HG03571 (cell line): Measurements from ENCODE around the gene ZNF746.
"Not testable (repeated sequence)": the region's sequence is repeated elsewhere in the genome, so short reads cannot be mapped to it uniquely, and the experiment has no call there.

Experiments
- ATAC-seq: cut with Tn5 transposase; IDR thresholded peaks from one replicate; pipeline ENCODE4 v1.9.1; 2021; ENCODE audit not compliant: unreplicated experiment

Gene ZNF746

DNA sequence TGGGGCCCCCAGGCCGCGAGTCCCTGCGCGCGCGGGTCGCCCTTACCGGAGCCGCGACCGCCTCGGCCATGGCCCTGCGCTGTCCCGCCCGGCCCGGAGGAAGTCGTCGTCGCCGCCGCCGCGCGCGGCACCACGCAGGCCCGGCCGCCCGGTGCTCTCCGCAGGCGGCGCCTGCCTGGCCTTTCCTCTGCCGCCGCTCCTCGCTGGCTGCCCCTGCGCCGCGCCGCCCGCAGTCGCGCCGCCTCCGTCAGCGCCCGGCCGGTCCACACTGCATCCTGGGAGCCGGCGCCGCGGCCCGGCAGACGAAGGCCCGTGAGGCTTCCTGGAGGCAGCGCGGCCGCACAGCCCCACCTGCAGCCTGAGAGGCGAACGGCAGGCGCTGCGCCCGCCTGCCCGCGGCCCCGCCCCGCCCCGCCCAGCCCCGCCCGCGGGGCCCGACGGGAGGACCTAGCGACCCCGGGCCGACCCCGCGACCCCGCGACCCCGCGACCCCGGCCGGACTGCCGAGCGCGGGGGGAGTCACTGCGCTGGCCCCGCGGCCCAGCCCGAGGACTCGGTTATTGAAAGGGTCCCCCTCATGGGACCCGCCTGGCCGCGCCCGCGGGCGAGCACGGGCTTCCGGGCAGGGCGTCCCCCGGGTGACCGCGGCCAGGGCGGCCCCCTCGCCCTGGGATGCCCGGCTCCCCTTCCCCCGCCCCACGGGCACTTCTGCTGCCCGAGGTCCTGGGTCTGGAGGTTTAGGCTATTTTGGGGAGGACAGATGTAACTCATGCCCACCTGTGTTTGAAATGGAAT, at the start of gene ZNF746:
Gene ZNF746, minus strand, starts transcription at position 343 of the 795 bp plus-strand sequence. Its CDS starts 273 bp downstream, at position 70.
- peak; percentile 98 for ATAC-seq

DNA sequence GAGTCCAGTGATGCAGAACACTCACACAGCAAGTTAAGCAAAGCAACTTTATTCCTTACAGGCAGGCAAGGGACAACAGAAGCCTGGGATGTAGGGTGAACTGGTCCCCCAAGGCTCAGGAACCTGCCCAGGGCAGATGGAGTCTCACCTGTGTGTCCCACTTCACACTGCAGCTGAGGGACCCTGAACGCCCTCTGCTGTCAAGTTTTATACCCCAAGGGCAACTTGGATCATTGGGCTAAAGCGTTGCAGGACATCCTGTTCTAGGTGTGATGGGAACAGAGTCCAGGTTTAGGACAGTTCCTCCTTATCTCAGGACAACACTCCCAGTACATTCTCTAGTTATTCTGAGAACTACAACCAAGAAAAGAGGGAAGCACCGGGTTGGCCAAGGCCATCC, 49.5 kb upstream of the ZNF746 start:
- ATAC-seq, result no peak

DNA sequence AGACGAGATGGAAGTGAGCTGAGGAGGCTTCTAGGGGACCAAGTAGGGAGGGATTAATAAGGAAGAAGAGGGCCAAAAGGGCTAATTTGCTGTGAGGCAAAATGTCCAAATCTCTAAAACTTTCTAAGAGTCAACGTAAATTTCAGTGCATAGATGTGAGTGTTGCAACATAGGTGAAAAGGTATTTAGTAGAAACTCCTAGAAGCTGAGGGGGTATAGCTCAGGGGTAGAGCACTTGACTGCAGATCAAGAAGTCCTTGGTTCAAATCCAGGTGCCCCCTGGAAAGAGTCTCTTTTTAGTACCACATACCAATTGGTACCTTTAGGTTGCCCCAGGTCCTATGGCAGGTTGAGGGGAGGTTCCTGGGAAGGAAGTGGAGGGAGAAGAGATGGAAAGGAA, 48.7 kb upstream of the ZNF746 start:
- no peak for ATAC-seq

DNA sequence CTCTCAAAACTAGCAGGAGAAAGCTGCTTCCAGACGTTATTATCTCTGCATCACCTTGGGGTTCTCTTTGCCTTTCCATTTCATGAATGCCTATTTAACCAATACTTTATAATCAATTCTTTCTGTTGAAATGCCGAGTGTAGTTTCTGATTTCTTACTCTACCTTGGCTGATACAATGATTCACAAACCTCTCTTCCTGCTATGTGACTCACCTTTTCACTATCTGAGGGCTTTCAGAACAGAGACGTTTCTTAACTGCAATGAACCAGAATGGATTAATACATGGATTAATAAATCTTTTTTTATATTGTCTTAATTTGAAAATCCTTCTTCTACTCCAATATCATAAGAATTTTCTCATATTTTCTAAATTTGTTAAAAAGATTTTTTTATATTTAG, 46.4 kb upstream of the ZNF746 start:
- ATAC-seq, result no peak

DNA sequence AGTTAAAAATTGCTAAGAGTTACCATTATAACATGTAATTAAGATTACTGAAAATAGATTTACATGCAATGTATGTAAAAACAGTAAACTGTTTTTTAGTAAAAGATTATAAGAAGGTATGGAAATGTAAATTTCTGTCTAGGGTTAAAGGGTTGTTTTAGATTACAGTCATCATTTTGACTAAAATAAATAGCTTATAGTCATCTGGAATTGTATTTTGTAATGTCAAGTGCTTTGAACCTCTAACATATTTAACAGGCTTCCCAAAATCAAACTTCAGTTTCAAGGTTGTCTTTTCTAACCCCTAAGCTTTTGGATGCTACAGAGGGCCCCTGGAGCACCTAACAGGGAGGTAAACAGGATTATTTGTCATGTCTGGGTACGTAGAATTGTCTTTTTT, 35.0 kb upstream of the ZNF746 start:
- ATAC-seq, result no peak

DNA sequence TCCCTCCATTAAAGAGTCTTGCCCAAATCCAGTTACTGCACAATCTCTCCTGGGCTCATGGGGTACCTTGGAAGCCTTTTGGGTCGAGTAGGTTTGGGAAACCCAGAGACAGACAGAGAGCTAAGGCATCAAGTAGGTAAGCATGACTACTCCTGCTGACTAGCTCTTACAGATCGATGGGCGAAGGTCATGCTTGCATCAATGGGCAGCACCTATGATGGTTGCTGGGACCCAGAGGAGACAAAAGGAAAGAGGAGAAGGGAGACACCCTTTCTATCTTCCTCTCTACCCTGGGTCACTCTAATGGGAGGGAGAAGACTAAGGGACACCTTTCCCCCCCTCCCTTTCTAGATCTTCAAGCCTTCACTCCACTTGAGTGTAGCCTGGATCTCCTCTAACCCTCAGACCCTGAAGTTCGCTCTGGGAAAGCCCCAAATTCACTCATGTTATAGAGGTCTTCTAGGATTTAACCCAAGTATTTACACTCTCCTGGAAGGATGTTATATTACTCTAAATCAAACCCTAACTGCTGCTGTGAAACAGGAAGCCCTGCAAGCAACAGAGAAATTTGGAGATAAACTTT, 31.6 kb upstream of the ZNF746 start:
- ATAC-seq, result no peak

DNA sequence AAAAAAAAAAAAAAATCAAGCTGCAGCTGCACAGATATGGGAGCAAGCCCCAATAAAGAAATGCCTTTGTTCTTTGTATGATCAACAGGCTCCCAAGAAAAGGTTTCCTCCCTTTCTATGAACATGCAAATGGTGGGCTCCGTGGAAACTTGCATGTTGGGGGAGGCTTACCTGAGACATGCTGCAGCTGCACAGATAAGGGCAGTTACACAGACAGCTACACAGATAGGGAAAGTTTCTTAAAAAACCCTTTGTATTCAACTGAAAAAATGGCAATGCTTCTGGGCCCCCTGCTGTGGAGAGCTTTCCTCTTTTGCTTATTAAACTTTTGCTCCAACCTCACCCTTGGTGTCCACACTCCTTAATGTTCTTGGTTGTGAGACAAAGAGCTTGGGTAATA, 29.8 kb upstream of the ZNF746 start:
- no peak for ATAC-seq

DNA sequence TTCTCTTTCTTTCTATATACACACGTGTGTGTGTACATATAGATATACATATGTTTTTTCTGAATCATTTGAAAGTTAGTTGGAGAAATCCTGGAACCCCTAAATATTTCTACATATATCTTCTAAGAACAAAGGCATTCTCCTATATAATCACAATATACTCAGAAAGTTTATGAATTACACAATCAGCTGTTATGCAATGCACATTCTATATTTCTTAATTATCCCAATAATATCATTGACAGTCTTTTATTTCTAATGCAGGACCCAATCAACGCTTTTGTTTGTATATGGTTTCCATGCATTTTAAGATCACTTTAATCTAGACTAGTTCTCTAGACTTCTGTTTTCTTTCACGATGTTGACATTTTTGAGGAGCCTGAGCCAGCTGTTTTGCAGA, 27.7 kb upstream of the ZNF746 start:
- no peak for ATAC-seq

DNA sequence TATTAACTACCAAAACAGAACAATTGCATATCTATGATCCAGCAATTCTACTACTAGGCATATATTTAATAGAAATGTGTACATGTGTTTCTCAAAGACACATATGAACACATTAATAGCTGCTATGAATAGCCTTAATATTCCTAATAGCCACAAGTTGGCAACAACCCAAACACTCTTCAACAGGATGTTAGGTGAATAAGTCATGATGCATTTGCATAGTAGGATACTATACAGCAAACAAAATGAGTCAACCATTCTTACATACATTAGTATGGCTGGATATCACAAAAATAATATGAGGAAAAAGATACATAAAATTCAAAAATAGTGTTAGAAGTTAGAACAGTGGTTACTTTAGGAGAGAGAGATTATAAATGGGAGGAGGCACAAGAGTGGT, 26.8 kb upstream of the ZNF746 start:
- ATAC-seq, result no peak

DNA sequence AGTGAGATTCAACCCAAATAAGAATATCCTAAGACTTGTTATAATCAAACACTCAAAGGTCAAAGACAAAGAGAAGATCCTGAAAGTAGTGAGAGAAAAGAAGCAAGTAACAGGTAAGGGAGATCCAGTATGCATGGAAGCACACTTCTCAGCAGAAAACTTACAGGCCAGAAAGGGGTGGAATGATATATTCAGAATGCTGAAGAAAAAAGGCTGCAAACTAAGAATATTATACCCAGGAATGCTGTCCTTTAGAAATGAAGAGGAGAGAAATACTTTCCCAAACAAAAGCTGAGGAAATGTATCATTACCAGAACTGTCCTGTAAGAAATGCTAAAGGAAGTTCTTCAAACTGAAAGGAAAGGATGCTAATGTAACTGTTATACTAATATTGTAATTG, 12.6 kb upstream of the ZNF746 start:
- ATAC-seq, result no peak

DNA sequence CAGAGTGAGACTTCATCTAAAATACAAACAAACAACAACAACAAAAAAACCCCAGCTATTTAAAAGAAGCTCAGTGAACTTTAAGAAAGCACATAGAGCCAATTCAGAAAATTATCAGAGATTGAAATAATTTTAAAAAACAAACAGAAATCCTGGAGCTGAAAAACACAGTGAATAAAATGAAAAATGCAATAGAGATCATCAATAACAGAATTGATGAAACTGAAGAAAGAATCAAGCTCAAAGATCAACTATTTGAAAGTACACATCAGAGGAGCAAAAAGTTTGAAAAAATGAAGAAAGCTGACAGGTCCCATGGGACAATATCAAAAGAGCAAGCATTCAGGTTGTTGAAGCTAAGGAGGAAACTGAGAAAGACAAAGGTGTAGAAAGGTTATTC, 12.2 kb upstream of the ZNF746 start:
- no peak for ATAC-seq

DNA sequence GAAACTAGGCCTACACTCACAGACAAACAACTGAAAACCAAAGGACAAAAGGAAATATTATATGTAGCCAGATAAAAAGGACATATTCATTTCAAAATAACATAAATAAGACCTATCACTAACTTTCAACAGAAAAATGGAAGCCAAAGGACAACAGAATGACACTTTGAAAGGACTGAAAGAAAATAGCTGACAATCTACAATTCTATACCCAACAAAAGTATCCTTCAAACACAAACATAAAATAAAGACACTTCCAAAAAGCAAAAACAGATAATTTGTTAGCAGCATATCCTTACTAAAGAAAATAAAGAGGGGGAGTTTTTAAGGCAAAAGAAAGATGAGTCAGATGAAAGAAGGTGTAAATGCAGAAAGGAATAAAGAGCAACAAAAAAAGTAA, 7.9 kb upstream of the ZNF746 start:
- ATAC-seq, result no peak

DNA sequence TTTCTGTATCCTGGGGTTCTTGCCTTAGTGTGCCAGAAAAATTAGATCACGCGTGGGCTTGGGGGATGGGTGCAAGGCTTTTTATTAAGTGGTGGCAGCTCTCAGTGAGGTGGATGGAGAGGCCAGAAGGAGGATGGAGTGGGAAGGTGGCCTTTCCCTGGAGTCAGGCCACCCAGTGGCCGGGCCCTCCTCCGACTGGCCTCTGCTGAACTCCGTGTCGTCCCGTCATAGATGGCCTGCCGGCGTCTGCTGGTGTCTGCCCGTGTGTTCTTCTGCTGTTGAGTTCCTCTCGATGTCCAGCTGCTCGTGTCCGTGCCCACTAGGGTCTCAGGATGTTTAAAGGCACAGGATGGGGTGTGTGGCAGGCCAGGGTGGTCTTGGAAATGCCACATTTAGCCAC, 4.0 kb upstream of the ZNF746 start:
- ATAC-seq, result no peak

DNA sequence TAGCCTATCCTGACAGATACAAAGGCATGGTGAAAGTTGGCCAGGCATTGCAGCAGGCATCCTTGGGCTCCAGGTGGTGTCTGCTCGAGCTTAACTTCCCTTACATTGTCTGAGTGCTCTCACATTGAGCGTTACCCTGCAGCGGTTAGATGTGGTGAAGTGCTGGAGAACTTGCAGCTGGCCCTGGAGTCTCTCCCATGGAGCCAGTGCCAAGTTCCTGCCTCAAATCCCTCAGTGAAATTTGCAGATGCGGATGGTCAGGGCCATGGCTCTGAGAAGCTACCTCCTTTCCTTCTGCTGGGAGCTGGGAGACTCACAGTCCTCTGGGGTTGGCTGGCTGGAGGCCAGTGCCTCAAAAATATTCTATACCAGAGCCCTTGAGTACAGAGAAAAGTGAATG, 3.3 kb upstream of the ZNF746 start:
- ATAC-seq, result no peak

DNA sequence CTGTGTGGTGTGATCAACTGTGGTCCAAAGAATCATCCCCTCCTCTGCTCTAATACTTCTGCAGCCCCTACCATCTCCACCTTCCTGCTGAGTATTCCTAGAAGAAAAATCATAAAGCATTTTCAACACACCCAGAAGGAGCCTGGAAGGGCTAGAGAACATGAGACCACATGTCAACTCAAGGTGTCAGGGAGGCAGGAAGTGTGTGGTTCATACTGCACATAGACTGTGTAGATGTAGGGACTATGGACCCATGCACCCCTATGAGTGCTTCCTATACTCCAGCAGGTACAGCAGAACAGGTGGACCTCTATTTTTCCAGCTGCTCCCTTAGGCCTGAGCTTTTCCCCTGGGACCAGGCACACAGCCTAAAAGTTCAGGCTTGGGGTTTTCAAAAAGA, 2.6 kb upstream of the ZNF746 start:
- ATAC-seq, result no peak

DNA sequence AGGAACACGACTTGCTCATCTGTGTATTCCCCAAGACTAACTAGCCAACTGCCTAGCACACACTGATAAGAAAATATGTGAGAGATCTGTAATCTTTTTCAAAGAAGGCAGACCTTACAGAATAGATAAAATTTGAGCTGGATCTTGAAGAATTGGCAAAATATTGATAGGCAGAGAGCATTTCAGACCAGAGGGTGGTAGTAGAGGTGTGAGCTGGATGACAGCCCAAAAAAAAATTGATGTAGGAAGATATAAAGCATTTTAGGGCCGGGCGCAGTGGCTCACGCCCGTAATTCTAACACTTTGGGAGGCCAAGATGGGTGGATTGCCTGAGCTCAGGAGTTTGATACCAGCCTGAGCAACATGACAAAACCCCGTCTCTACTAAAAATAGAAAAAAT, 1.2 kb upstream of the ZNF746 start:
- ATAC-seq, result no peak

DNA sequence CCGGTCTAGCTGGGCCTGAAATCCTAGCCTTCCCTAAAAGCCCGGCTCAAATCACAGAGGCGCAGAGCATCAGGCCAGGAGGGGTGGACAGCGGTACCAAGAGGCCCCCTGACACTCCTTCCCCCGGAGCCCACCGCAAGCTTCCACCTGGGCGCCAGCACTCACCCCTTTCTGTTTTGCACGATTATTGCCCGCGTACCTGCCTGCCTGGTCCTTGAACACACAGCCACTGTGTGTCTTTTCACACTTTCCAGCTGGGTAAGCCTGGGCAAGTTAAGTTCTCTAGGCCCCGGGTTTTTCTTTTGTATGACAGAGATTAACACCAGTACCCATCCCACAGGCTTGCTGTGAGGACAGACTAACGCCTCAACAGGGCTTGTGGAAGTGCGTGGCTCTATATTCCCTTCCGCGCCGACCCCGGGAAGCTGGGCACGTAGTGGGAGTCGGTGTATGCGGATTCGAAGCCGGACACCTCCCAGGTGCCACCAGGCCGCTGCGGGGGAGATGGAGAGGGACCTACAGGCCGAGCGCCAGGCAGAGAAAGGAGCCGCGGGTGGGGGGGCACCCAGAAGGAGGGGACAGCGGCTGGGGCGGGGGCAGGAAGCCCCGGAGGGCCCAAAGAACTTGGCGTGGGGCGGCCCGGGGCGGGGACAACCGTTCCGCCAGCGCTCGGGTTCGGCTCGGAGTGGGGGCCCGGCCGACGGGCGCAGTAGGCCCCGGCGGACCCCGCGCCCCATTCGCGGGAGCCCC, 792 bp downstream of the ZNF746 start:
- ATAC-seq, result peak; percentile 29

DNA sequence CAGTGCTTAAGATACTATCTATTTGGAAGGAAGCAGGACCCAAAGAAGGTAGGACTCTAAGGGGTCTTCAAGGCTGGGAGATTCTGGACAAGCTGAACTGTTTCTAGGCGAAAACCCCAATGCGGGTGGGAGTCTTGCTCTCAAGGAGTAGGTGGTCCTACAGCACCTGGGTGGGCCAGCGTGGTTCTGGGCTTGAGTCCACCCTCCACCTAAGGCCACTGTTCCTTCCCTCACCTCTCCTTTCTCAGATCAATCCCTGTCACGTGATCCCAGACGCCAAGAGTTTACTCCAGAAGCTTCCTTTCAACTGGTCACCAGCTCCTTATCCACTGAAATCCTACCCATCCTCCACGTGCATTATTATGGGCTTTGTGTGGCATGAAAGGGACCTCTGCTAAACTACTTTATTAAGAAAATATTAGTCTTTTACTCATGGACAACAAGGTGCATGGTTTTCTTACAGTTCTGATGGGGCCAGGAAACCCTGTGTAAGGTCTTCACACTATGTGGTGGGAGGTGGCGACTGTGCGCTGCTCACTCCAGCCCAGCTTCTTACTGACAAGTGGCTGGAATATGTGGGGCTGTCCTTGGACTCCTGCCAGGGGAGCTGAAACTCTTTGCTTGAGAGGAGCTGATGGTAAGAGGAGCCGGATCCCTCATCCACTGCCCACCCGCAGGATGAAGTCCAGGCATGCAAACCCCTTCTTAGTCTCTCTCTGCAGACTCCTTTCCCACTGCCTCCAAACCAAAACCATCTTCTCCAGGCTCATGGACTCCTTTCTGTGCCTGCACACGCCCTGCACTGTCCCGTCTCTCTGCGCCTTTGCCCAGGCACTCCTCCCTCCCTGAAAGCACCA, 1.6 kb downstream of the ZNF746 start:
- no peak for ATAC-seq

DNA sequence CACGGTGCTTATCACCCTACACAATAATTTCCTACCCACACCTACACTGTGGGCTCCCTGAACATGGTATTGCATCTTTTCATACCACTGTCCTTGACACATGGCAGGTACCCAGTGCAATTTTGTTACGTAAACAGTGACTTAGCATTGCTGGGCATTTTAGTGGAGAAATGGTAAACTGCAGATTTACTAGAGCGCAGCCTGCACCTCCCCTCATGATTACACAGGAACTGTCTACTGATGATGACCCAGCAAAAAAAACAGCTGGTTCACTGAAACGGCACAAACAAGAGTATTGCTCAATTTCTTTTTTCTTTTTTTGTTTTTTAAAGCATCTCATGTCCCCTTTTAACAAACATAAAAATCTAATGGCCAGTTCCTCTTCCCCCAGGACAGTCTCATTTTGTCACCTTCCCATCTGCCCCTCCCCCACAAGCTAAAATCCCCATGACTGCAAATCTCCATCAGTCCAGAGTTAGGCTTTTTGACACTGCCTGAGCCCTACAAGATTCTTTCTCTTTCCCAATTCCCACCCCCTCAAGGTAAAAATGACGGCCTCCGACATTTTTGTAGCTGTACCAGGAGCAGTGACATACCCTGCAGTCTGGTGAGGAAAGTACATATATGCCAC, 2.8 kb downstream of the ZNF746 start:
- no peak for ATAC-seq

DNA sequence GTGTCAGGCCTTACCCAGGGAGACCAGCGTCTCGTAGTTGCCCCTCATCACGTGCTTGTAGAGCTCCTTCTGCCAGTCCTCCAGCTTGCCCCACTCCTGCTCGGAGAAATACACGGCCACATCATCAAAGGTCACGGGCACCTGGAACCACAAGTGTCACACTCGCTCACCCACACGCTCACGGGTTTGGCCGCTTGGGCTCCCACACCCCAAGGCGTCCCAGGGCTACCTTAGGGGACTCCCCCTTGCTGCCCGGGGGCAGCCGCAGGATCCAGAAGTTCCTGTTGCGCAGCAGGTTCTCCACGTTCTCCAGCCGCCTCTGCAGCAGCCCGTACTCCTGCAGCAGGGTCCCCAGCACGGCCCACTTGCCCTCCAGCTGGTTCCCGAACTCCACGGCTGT, 3.6 kb downstream of the ZNF746 start:
- not testable (repeated sequence) for ATAC-seq

DNA sequence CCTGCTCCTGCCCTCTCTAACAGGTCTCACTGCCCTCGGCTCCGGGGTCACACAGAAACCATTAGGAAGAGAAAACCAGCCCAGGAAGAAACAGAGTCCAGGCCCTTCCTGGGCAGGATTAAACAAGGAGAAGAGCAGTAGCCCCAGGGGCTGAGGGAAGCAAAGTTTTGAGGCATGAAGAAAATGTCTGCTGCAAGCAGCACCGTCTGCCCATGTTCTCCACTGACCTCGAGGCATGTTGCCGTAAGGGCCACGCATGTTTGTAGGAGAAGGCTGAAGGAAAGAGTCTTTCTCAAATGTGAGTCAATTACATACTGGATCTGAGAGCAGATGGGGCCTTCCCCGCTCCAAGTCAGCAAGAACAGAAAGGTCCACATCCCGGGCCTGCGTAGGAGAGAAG, 4.2 kb downstream of the ZNF746 start:
- no peak for ATAC-seq
